Measurements from ENCODE around the gene MEMO1.
"Not testable (repeated sequence)": the region's sequence is repeated elsewhere in the genome, so short reads cannot be mapped to it uniquely, and the experiment has no call there.

The MEMO1 gene

GRCh38 chr2:32010670-32011484 lies at the start of gene MEMO1:
TSS of gene MEMO1 (minus strand) at chr2:32011008. CDS start at chr2:32010247, 761 bp downstream.
- peak within 1 kb of the TSS; percentile 86 for H3K9ac ChIP-seq (ENCODE audit: low read depth, low read length)
- H3K9me3 ChIP-seq (ENCODE audit: control insufficient read depth, insufficient read depth, low read length), result no peaks in the 10 kb centered on the region
- peaks cover 4% of the 10 kb centered on the region for H3K4me1 ChIP-seq (ENCODE audit: insufficient read depth, low read length)
- H3K36me3 ChIP-seq (ENCODE audit: insufficient read depth, low read length), result no peaks in the 10 kb centered on the region

DNA sequence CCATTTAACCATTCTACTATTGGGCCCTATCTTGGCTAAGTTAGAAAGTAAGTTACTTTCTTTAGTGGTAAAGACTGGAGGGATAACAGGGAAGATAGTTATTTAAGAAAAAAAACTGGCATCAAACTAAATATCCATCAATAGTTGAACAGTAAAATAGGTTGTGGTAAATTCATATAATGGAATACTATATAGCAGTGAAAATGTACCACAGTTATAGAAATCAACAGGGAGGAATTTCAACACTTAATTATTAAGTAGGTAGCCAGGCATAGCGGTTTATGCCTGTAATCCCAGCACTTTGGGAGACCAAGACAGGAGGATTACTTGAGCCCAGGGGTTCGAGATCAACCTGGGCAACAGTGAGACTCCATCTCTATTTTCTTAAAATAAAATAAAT lies 49.5 kb upstream of the MEMO1 start:
- Histone ChIP-seq H3K9me3 (ENCODE audit: control insufficient read depth, insufficient read depth, low read length) (no peaks in the 10 kb centered on the region), H3K36me3 (ENCODE audit: insufficient read depth, low read length) (no peaks in the 10 kb centered on the region), H3K4me1 (ENCODE audit: insufficient read depth, low read length) (peaks cover 4% of the 10 kb centered on the region; the same call in 1 of the 2 replicates), H3K9ac (ENCODE audit: low read depth, low read length) (no peak overlapping the region)

GRCh38 chr2:32058130-32058529 lies 47.3 kb upstream of the MEMO1 start:
- H3K9ac ChIP-seq (ENCODE audit: low read depth, low read length), result no peak overlapping the region
- H3K9me3 ChIP-seq (ENCODE audit: control insufficient read depth, insufficient read depth, low read length), result no peaks in the 10 kb centered on the region
- H3K4me1 ChIP-seq (ENCODE audit: insufficient read depth, low read length), result peaks cover 4% of the 10 kb centered on the region; the same call in 1 of the 2 replicates
- H3K36me3 ChIP-seq (ENCODE audit: insufficient read depth, low read length), result no peaks in the 10 kb centered on the region

DNA sequence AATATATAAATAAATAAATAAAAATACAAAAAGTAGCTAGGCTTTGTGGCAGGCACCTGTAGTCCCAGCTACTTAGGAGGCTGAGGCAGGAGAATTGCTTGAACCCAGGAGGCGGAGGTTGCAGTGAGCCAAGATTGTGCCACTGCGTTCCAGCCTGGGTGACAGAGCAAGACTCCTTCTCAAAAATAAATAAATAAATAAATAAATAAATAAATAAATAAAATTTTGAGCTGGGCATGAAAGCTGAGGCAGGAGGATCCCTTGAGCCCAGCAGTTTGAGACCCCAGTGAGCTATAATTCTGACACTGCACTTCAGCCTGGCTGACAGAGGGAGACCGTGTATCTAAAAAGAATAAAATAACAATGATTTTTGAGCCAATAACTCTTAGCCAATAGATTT lies 43.8 kb upstream of the MEMO1 start:
- H3K36me3 ChIP-seq (ENCODE audit: insufficient read depth, low read length); H3K9me3 ChIP-seq (ENCODE audit: control insufficient read depth, insufficient read depth, low read length); H3K4me1 ChIP-seq (ENCODE audit: insufficient read depth, low read length); H3K9ac ChIP-seq (ENCODE audit: low read depth, low read length): not testable (repeated sequence)

- Histone ChIP-seq H3K36me3 (ENCODE audit: insufficient read depth, low read length) (no peaks in the 10 kb centered on the region), H3K9me3 (ENCODE audit: control insufficient read depth, insufficient read depth, low read length) (no peaks in the 10 kb centered on the region), H3K9ac (ENCODE audit: low read depth, low read length) (no peak overlapping the region), H3K4me1 (ENCODE audit: insufficient read depth, low read length) (no peaks in the 10 kb centered on the region)
Measured at GRCh38 chr2:32051836-32052439, 41.1 kb upstream of the MEMO1 start.

DNA sequence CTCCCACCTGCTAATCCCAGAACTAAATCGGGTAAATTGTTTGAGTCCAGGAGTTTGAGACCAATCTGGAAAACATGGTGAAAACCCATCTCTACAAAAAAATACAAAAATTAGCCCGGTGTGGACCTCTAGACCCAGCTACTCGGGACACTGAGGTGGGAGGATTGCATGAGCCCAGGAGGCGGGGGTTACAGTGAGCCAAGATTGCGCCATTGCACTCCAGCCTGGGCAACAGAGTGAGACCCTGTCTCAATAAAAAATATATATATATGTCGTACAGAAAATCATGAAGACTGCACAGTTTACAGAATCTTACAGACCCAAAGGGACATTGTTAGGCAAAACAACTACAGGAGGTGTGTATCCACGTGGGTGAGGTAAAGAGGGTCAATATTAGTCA lies 32.8 kb upstream of the MEMO1 start:
- no peaks in the 10 kb centered on the region for H3K4me1 ChIP-seq (ENCODE audit: insufficient read depth, low read length)
- no peak overlapping the region for H3K9ac ChIP-seq (ENCODE audit: low read depth, low read length)
- H3K36me3 ChIP-seq (ENCODE audit: insufficient read depth, low read length), result no peaks in the 10 kb centered on the region
- H3K9me3 ChIP-seq (ENCODE audit: control insufficient read depth, insufficient read depth, low read length), result no peaks in the 10 kb centered on the region

DNA sequence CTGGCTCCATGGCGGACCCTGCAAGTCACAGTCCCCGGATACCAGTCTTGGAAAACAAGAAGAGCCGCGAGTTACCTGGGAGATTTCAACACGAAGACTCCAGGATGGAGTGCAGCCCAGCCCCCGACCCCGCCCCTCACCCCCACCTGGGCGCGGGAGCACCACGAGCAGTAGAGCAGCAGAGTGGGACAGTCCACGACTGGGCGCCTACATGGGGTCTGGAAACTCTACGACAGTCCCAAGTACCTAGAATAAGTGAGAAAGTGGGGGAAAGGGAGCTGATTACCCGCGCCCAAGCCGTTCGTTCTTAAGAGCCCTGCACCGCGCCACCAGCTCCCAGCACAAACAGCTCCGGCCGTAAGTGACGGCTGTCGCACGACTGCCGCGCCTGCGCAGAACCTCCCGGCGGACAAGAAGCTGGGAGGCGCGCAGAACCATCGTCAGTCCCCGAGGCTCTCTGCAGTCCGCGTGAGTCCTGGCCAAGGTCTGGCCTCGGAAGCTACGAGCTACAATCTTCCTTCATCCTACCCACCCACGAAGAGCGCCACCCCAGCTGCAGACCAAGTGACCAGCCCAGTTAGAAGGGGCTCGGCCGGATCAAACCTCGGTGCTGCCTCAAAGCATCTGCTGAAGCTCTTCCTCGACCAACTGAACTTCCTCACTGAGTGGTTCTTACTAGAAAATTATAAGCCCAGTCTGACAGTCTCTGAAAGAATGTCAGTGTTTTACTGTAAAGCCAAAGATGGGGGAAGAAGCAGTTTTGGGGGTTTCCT lies 28.8 kb upstream of the MEMO1 start, which contains the start of gene DPY30:
DPY30 (minus strand) TSS at position 359 of the 773 bp plus-strand sequence; CDS start at position 10, 349 bp downstream.
- Histone ChIP-seq H3K9ac (ENCODE audit: low read depth, low read length) (peak within 1 kb of the TSS; percentile 69), H3K36me3 (ENCODE audit: insufficient read depth, low read length) (peaks cover 6% of the 10 kb centered on the region), H3K4me1 (ENCODE audit: insufficient read depth, low read length) (no peaks in the 10 kb centered on the region), H3K9me3 (ENCODE audit: control insufficient read depth, insufficient read depth, low read length) (no peaks in the 10 kb centered on the region)

DNA sequence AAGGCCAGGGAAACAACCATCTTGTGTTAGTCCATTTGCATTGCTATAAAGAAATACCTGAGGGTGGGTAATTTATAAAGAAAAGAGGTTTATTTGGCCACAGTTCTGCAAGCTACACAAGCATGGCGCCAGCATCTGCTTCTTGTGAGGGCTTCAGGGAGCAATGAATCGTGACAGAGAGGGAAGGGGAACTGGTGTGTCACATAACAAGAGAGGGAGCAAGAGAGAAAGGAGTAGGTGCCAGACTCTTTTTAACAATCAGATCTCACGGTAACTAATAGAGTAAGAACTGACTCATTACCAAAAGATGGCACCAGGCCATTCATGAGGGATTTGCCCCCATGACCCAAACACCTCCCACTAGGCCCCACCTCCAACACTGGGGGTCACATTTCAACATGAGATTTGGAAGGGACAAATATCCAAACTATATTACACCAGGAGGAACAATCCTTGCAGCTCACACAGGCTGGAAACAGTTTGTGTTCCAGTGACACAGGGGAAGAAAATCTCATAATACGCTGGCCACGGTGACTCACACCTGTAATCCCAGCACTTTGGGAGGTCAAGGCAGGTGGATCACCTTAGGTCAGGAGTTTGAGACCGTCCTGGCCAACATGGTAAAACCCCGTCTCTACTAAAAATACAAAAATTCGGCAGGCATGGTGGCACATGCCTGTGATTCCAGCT lies 23.5 kb upstream of the MEMO1 start:
- not testable (repeated sequence) for H3K36me3 ChIP-seq (ENCODE audit: insufficient read depth, low read length); H3K9me3 ChIP-seq (ENCODE audit: control insufficient read depth, insufficient read depth, low read length); H3K9ac ChIP-seq (ENCODE audit: low read depth, low read length); H3K4me1 ChIP-seq (ENCODE audit: insufficient read depth, low read length)

GRCh38 chr2:32018789-32019482 lies 8.1 kb upstream of the MEMO1 start:
- H3K9ac ChIP-seq (ENCODE audit: low read depth, low read length); H3K36me3 ChIP-seq (ENCODE audit: insufficient read depth, low read length); H3K4me1 ChIP-seq (ENCODE audit: insufficient read depth, low read length); H3K9me3 ChIP-seq (ENCODE audit: control insufficient read depth, insufficient read depth, low read length): not testable (repeated sequence)

DNA sequence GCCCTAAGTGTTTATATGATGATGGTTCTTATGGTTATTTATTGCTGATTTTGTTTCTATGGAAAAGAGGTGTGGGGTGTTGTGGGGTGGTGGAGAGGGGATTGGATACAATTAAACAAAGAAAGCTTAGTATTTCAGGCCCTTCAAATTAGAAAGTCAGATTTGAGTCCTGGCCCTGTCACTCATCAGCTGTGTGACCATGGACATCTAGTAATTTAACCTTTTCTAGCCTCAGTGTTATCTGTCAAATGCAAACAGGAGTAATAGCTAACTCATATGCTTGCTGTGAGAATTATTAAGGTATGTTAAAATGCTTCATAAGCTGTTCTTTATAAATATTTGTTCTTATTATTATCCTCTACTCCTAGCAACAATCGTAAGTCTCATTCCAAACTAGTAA lies 2.1 kb upstream of the MEMO1 start:
- Histone ChIP-seq H3K9ac (ENCODE audit: low read depth, low read length) (no peak overlapping the region), H3K36me3 (ENCODE audit: insufficient read depth, low read length) (no peaks in the 10 kb centered on the region), H3K4me1 (ENCODE audit: insufficient read depth, low read length) (peaks cover 4% of the 10 kb centered on the region; the same call in 1 of the 2 replicates), H3K9me3 (ENCODE audit: control insufficient read depth, insufficient read depth, low read length) (no peaks in the 10 kb centered on the region)

GRCh38 chr2:32011485-32011960 lies 715 bp upstream of the MEMO1 start:
- Histone ChIP-seq H3K36me3 (ENCODE audit: insufficient read depth, low read length) (no peaks in the 10 kb centered on the region), H3K9ac (ENCODE audit: low read depth, low read length) (peak overlapping the region; percentile 69), H3K4me1 (ENCODE audit: insufficient read depth, low read length) (peaks cover 4% of the 10 kb centered on the region), H3K9me3 (ENCODE audit: control insufficient read depth, insufficient read depth, low read length) (no peaks in the 10 kb centered on the region)

DNA sequence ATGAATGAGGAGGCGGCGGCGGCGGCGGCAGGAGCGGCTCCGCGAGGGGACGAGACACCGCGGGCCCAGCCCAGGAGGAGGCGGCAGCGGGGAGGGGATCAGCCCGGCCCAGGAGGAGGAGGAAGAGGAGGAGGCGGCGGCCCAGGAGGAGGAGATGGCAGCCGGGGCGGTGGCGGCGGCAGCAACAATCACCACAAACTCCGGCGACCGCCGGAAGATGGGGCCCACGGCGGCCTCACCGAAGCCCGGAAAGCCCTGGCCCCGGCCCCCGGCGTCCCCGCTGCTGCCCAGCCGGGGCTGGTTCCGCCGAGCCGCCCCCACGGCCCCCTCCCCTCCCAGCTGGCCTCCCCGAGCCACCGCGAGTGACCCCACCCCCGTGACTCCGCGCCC lies 533 bp downstream of the MEMO1 start:
- H3K9me3 ChIP-seq (ENCODE audit: control insufficient read depth, insufficient read depth, low read length); H3K36me3 ChIP-seq (ENCODE audit: insufficient read depth, low read length); H3K4me1 ChIP-seq (ENCODE audit: insufficient read depth, low read length): not testable (repeated sequence)
- peak overlapping the region; percentile 86; the same call in 1 of the 2 replicates for H3K9ac ChIP-seq (ENCODE audit: low read depth, low read length)

DNA sequence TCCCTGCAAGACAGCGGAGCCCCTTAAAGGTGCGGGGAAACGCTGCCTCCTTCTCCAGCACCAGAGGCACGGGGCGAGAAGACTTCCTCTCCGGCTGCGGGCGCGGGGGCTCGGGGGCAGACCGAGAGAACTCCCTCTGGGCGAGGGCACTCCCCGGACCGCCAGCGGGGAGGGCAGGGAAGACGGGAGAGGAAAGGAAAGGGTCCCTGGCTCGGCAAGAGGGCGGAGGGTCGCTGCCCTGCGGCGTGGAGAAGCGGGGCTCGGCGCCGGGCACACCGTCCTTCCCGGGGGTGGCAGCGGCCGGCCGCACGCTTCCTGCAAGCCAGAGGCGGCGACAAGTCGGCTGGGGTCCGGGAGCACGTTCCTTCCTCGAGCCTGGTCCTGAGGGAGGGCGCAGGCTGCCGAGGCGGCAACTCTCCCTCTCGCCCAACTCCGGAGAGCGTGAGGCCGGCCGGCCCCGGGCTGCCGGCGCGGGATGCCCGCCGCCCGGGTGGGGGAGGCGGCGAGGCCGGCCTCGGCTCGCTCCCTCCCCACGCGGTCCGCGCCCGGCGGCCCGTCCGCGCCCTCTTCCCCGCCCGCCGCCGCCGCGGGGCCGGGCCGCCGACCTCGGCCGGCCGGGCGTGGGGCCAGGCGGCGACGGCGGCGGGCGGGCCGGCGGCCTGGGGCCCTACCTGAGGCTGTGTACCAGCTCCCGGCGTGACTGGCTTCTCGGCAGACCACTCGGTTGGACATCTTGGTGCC lies 1.1 kb downstream of the MEMO1 start:
- no peaks in the 10 kb centered on the region for H3K9me3 ChIP-seq (ENCODE audit: control insufficient read depth, insufficient read depth, low read length)
- no peaks in the 10 kb centered on the region for H3K36me3 ChIP-seq (ENCODE audit: insufficient read depth, low read length)
- H3K9ac ChIP-seq (ENCODE audit: low read depth, low read length), result peak overlapping the region; percentile 86
- peaks cover 4% of the 10 kb centered on the region for H3K4me1 ChIP-seq (ENCODE audit: insufficient read depth, low read length)
